Osteoblast (primary cell): ENCODE measurements around the gene NOPCHAP1. TPM values are rescaled to one million over a fixed set of nuclear protein-coding genes. Genes with fewer than 3 reads are reported as not detected.
A peak's percentile ranks its signal among the peaks of the same experiment; 100 is the strongest.

Experiments
- DNase-seq: peaks from one replicate; pipeline ENCODE4 v3.0.0; 2011; ENCODE audit warnings: low spot score, mixed read lengths; ENCODE audit not compliant: insufficient read length; ENCODE audit errors: missing footprints
- H2AFZ ChIP-seq: 2 replicates; pipeline ENCODE4 v1.6.0; 2011; ENCODE audit warnings: mild to moderate bottlenecking, low read length
- H3K27ac ChIP-seq: 2 replicates; pipeline ENCODE4 v1.5.1; 2011; ENCODE audit warnings: mild to moderate bottlenecking, low read depth, low read length, moderate library complexity
- H3K27me3 ChIP-seq: 2 replicates; pipeline ENCODE4 v1.6.0; 2012; ENCODE audit warnings: mild to moderate bottlenecking, control low read depth, inconsistent platforms, low read length, moderate library complexity; ENCODE audit not compliant: insufficient read depth
- H3K36me3 ChIP-seq: 2 replicates; pipeline ENCODE4 v1.5.1; 2011; ENCODE audit warnings: mild to moderate bottlenecking, low read length, control low read depth, moderate library complexity; ENCODE audit not compliant: insufficient read depth
- H3K4me1 ChIP-seq: 2 replicates; pipeline ENCODE4 v1.5.1; 2011; ENCODE audit warnings: mild to moderate bottlenecking, low read length, control low read depth, moderate library complexity; ENCODE audit not compliant: insufficient read depth
- H3K4me2 ChIP-seq: 2 replicates; pipeline ENCODE4 v1.6.0; 2011; ENCODE audit warnings: mild to moderate bottlenecking, low read length; ENCODE audit not compliant: insufficient read depth
- H3K4me3 ChIP-seq: fragments of 200-600 bp; sonication (generic); 3 replicates; pipeline ENCODE4 v1.5.1; 2012; ENCODE audit warnings: mild to moderate bottlenecking, low read length, inconsistent platforms; ENCODE audit not compliant: insufficient read depth
- H3K79me2 ChIP-seq: 2 replicates; pipeline ENCODE4 v1.6.0; 2012; ENCODE audit warnings: mild to moderate bottlenecking, low read length, control low read depth, inconsistent platforms; ENCODE audit not compliant: insufficient read depth
- H3K9me3 ChIP-seq: 2 replicates; pipeline ENCODE4 v1.5.1; 2011; ENCODE audit warnings: low read depth, low read length, control low read depth
- H4K20me1 ChIP-seq: 2 replicates; pipeline ENCODE4 v1.6.0; 2012; ENCODE audit warnings: mild to moderate bottlenecking, low read length, control low read depth; ENCODE audit not compliant: insufficient read depth
- total RNA-seq: library from RNA; depleted of rRNA; stranded (reverse); fragments of >200 nt; gene quantifications from 2 replicates; pipeline ENCODE4 v1.2.3, GENCODE V29; 2012
- TF ChIP-seq, protein P1 (sequence below): IDR thresholded peaks from 2 replicates; pipeline ENCODE4 v1.5.1; 2011; ENCODE audit warnings: mild to moderate bottlenecking, low read depth, low read length, moderate library complexity; ENCODE audit errors: extremely low read depth

NOPCHAP1 gene
- total RNA-seq, 1 donor: 4.3 TPM

DNA sequence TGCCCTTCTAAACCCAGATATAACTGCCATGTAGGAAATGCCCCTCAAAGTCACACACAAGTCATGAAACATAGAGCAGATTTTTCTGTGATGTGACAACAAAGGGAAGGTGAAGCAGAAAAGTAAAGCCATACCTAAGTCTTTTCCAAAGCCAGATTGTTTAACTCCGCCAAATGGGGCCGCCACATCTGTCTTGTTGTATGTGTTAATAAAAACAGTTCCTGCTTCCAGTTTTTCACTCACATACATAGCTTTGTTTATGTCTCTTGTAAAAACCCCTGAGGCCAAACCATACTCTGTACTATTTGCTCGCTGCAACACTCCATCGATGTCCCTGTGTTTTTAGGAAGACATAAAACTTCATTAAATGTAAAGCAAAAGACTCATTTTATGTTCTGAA lies 40.3 kb downstream of the NOPCHAP1 start:
- no peak for DNase-seq
- Histone ChIP-seq H3K27ac (no peak overlapping the region), H3K4me1 (peaks cover 7% of the 10 kb centered on the region), H2AFZ (no peak overlapping the region), H4K20me1 (no peaks in the 10 kb centered on the region), H3K27me3 (no peaks in the 10 kb centered on the region), H3K9me3 (no peaks in the 10 kb centered on the region), H3K4me3 (no peak overlapping the region), H3K79me2 (no peaks in the 10 kb centered on the region), H3K36me3 (peaks cover 74% of the 10 kb centered on the region), H3K4me2 (peak overlapping the region; percentile 19)
- TF ChIP-seq, protein P1, sequence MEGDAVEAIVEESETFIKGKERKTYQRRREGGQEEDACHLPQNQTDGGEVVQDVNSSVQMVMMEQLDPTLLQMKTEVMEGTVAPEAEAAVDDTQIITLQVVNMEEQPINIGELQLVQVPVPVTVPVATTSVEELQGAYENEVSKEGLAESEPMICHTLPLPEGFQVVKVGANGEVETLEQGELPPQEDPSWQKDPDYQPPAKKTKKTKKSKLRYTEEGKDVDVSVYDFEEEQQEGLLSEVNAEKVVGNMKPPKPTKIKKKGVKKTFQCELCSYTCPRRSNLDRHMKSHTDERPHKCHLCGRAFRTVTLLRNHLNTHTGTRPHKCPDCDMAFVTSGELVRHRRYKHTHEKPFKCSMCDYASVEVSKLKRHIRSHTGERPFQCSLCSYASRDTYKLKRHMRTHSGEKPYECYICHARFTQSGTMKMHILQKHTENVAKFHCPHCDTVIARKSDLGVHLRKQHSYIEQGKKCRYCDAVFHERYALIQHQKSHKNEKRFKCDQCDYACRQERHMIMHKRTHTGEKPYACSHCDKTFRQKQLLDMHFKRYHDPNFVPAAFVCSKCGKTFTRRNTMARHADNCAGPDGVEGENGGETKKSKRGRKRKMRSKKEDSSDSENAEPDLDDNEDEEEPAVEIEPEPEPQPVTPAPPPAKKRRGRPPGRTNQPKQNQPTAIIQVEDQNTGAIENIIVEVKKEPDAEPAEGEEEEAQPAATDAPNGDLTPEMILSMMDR: no peak

- TF ChIP-seq, protein P1: no peak
- no peak overlapping the region for H3K27ac ChIP-seq
- no peak overlapping the region for H3K4me3 ChIP-seq
- no peaks in the 10 kb centered on the region for H3K27me3 ChIP-seq
- H3K4me2 ChIP-seq: no peak overlapping the region
- H3K36me3 ChIP-seq: peaks cover 63% of the 10 kb centered on the region
- no peak for DNase-seq
- no peaks in the 10 kb centered on the region for H3K9me3 ChIP-seq
- H4K20me1 ChIP-seq: no peaks in the 10 kb centered on the region
- peaks cover 3% of the 10 kb centered on the region for H3K4me1 ChIP-seq
- H3K79me2 ChIP-seq: no peaks in the 10 kb centered on the region
- no peak overlapping the region for H2AFZ ChIP-seq
Observed at GRCh38 chr12:105030820-105031807, 45.0 kb downstream of the NOPCHAP1 start.

GRCh38 chr12:105032703-105033357 lies 46.7 kb downstream of the NOPCHAP1 start:
- Histone ChIP-seq H3K4me2 (no peak overlapping the region), H3K36me3 (peaks cover 64% of the 10 kb centered on the region), H2AFZ (no peak overlapping the region), H3K4me1 (no peaks in the 10 kb centered on the region), H3K27ac (no peak overlapping the region), H4K20me1 (no peaks in the 10 kb centered on the region), H3K4me3 (no peak overlapping the region), H3K79me2 (no peaks in the 10 kb centered on the region), H3K27me3 (no peaks in the 10 kb centered on the region), H3K9me3 (no peaks in the 10 kb centered on the region)
- no peak for DNase-seq
- TF ChIP-seq, protein P1: no peak

GRCh38 chr12:105033851-105034250 lies 47.7 kb downstream of the NOPCHAP1 start:
- H4K20me1 ChIP-seq: no peaks in the 10 kb centered on the region
- peaks cover 69% of the 10 kb centered on the region for H3K36me3 ChIP-seq
- H3K9me3 ChIP-seq: no peaks in the 10 kb centered on the region
- no peaks in the 10 kb centered on the region for H3K79me2 ChIP-seq
- DNase-seq: no peak
- no peaks in the 10 kb centered on the region for H3K27me3 ChIP-seq
- H2AFZ ChIP-seq: no peak overlapping the region
- no peak overlapping the region for H3K4me2 ChIP-seq
- TF ChIP-seq, protein P1: no peak
- no peak overlapping the region for H3K4me3 ChIP-seq
- no peaks in the 10 kb centered on the region for H3K4me1 ChIP-seq
- H3K27ac ChIP-seq: no peak overlapping the region
